ENCODE data around the gene PUS1. TPM values are rescaled to one million over a fixed set of nuclear protein-coding genes. Genes with fewer than 3 reads are reported as not detected.

The PUS1 gene
- total RNA-seq, 4 donors from 2014 or later: 8.3 to 44.1 (median 15.6) TPM

- Histone ChIP-seq H3K9me3 (no peaks in the 10 kb centered on the region), H3K27ac (peak overlapping the region; percentile 93 to 98 (median 98)), H3K36me3 (peaks cover 0 to 31% (median 0%) of the 10 kb centered on the region in 3 donors), H3K4me1 (peaks cover 0 to 46% (median 12%) of the 10 kb centered on the region in 4 donors), H3K27me3 (no peaks in the 10 kb centered on the region), H3K4me3 (peak overlapping the region; percentile 54 to 90 (median 68))
- no peak for DNase-seq (ENCODE audit: low spot score in 2 of 2)
- 0 to 3% methylated on average over 4 to 9 of the region's 12 CpGs for WGBS, 2 donors
- TF ChIP-seq POLR2A (IDR thresholded peaks at IDR 0.05) (no peak), CTCF (IDR thresholded peaks at IDR 0.05) (no peak), EP300 (IDR thresholded peaks at IDR 0.05) (no peak)
Measured at GRCh38 chr12:131895640-131896079, 33.4 kb upstream of the PUS1 start.

DNA sequence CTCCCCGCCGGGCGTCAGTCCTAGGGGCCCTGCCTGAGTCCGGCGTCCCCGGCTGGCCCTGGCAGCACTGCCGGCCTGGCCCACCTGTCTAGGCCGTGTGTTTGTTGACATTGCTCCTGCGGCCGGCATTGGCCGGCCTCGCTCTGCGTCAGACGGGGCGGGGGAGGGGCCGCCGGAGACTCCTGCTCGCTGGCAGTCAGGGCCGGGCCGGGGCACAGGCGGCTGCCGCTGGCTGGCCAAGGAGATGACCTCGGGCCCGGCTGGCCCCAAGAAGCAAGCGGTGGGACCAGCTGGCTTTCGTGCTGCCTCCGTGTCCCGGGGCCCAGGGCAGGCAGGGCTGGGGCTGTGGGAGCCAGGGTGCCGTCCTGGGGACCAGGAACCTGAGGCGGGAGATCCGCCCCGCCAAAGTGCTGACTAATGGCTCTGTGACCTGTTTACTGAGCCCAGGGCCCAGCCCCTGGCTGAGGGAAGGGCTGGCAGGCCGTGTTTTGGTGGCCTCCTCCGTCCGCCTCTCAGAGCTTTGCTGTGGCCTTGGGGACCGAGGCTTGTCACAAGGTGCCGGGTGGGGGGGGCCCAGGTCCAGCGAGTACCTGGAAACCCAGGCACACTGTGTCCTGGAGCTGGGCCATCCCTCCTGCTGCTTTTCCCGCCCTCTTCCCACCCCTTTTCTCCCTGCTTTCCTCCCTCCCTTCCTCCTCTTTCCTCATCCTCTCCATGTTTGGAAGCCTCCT is 32.8 kb upstream of the PUS1 start:
- WGBS, 2 donors: 6 to 9% methylated on average over 10 to 15 of the region's 39 CpGs
- H3K9me3 ChIP-seq: no peaks in the 10 kb centered on the region
- peaks cover 0 to 31% (median 0%) of the 10 kb centered on the region in 3 donors for H3K36me3 ChIP-seq
- H3K4me1 ChIP-seq: peaks cover 0 to 50% (median 13%) of the 10 kb centered on the region in 4 donors
- no peaks in the 10 kb centered on the region for H3K27me3 ChIP-seq
- DNase-seq (ENCODE audit: low spot score in 2 of 2): peak; percentile 90 to 91
- H3K27ac ChIP-seq: peak overlapping the region; percentile 93 to 98 (median 98)
- peak overlapping the region; percentile 54 to 90 (median 68) for H3K4me3 ChIP-seq
- TF ChIP-seq POLR2A (IDR thresholded peaks at IDR 0.05): peak; percentile 96 to 97
- TF ChIP-seq CTCF (IDR thresholded peaks at IDR 0.05): peak in 1 of 5 experiments; percentile 21
- peak; percentile 63 to 96 for TF ChIP-seq EP300 (IDR thresholded peaks at IDR 0.05)

- TF ChIP-seq EP300 (IDR thresholded peaks at IDR 0.05) (no peak), POLR2A (IDR thresholded peaks at IDR 0.05) (no peak), CTCF (IDR thresholded peaks at IDR 0.05) (no peak)
- WGBS, 2 donors: 69 to 77% methylated on average over 8 to 12 of the region's 14 CpGs
- Histone ChIP-seq H3K4me3 (peak overlapping the region in 3 of 4 donors; percentile 54 to 90 (median 69)), H3K9me3 (no peaks in the 10 kb centered on the region), H3K27me3 (no peaks in the 10 kb centered on the region), H3K27ac (peak overlapping the region; percentile 93 to 98 (median 98)), H3K4me1 (peaks cover 0 to 56% (median 16%) of the 10 kb centered on the region in 4 donors), H3K36me3 (peaks cover 0 to 31% (median 0%) of the 10 kb centered on the region in 3 donors)
- DNase-seq (ENCODE audit: low spot score in 2 of 2): no peak
Measured at GRCh38 chr12:131896811-131897270, 32.2 kb upstream of the PUS1 start.

GRCh38 chr12:131897276-131897675 is 31.8 kb upstream of the PUS1 start:
- H3K27ac ChIP-seq: peak overlapping the region; percentile 93 to 98 (median 98)
- H3K36me3 ChIP-seq: peaks cover 0 to 34% (median 0%) of the 10 kb centered on the region in 3 donors
- no peak for DNase-seq (ENCODE audit: low spot score in 2 of 2)
- no peaks in the 10 kb centered on the region for H3K9me3 ChIP-seq
- WGBS, 2 donors: 89 to 94% methylated on average over 18 of the region's 18 CpGs
- peaks cover 0 to 60% (median 20%) of the 10 kb centered on the region in 4 donors for H3K4me1 ChIP-seq
- H3K27me3 ChIP-seq: no peaks in the 10 kb centered on the region
- no peak for TF ChIP-seq EP300 (IDR thresholded peaks at IDR 0.05)
- H3K4me3 ChIP-seq: no peak overlapping the region

GRCh38 chr12:131897875-131898274 is 31.2 kb upstream of the PUS1 start:
- Histone ChIP-seq H3K9me3 (no peaks in the 10 kb centered on the region), H3K36me3 (peaks cover 0 to 34% (median 0%) of the 10 kb centered on the region in 3 donors), H3K4me3 (no peak overlapping the region), H3K4me1 (peaks cover 0 to 66% (median 23%) of the 10 kb centered on the region in 4 donors), H3K27me3 (no peaks in the 10 kb centered on the region), H3K27ac (peak overlapping the region in 2 of 4 donors; percentile 97 to 98)
- DNase-seq (ENCODE audit: low spot score in 2 of 2): no peak
- TF ChIP-seq EP300 (IDR thresholded peaks at IDR 0.05) (no peak), POLR2A (IDR thresholded peaks at IDR 0.05) (no peak), CTCF (IDR thresholded peaks at IDR 0.05) (no peak)
- WGBS, 2 donors: 71 to 75% methylated on average over 8 to 9 of the region's 9 CpGs
